Measurements from ENCODE around the gene KLF7. TPM values are rescaled to one million over a fixed set of nuclear protein-coding genes. Genes with fewer than 3 reads are reported as not detected.

The KLF7 gene
- total RNA-seq, 1 donor from 2014 or later: 323 TPM

GRCh38 chr2:207091176-207091575 lies 74.6 kb downstream of the KLF7 start:
- no peak for TF ChIP-seq CTCF (IDR thresholded peaks at IDR 0.05; ENCODE audit: partially characterized antibody, unreplicated experiment)
- H3K9me3 Mint-ChIP-seq (ENCODE audit: unreplicated experiment): peaks cover 25% of the 10 kb centered on the region
- no peak for DNase-seq
- peaks cover 69% of the 10 kb centered on the region for H3K4me1 Mint-ChIP-seq (ENCODE audit: low read depth, unreplicated experiment)
- H3K36me3 Mint-ChIP-seq (ENCODE audit: unreplicated experiment): no peaks in the 10 kb centered on the region
- peaks cover 19% of the 10 kb centered on the region for H3K27me3 Mint-ChIP-seq (ENCODE audit: unreplicated experiment)
- H3K4me3 Mint-ChIP-seq (ENCODE audit: unreplicated experiment): peak overlapping the region; percentile 60
- peak overlapping the region; percentile 65 for H3K27ac Mint-ChIP-seq (ENCODE audit: unreplicated experiment)

- Mint-ChIP-seq H3K36me3 (ENCODE audit: unreplicated experiment) (no peaks in the 10 kb centered on the region), H3K4me1 (ENCODE audit: low read depth, unreplicated experiment) (peaks cover 73% of the 10 kb centered on the region), H3K4me3 (ENCODE audit: unreplicated experiment) (peak overlapping the region; percentile 71), H3K27ac (ENCODE audit: unreplicated experiment) (no peak overlapping the region), H3K9me3 (ENCODE audit: unreplicated experiment) (peaks cover 24% of the 10 kb centered on the region), H3K27me3 (ENCODE audit: unreplicated experiment) (peaks cover 23% of the 10 kb centered on the region)
- TF ChIP-seq CTCF (IDR thresholded peaks at IDR 0.05; ENCODE audit: partially characterized antibody, unreplicated experiment): no peak
- DNase-seq: no peak
These were observed 75.4 kb downstream of the KLF7 start for GRCh38 chr2:207090389-207090788.

GRCh38 chr2:207088839-207089238 lies 76.9 kb downstream of the KLF7 start:
- Mint-ChIP-seq H3K4me1 (ENCODE audit: low read depth, unreplicated experiment) (peaks cover 70% of the 10 kb centered on the region), H3K4me3 (ENCODE audit: unreplicated experiment) (peak overlapping the region; percentile 66), H3K27me3 (ENCODE audit: unreplicated experiment) (peaks cover 24% of the 10 kb centered on the region), H3K9me3 (ENCODE audit: unreplicated experiment) (peaks cover 23% of the 10 kb centered on the region), H3K36me3 (ENCODE audit: unreplicated experiment) (no peaks in the 10 kb centered on the region), H3K27ac (ENCODE audit: unreplicated experiment) (peak overlapping the region; percentile 76)
- TF ChIP-seq CTCF (IDR thresholded peaks at IDR 0.05; ENCODE audit: partially characterized antibody, unreplicated experiment): no peak
- DNase-seq: no peak

GRCh38 chr2:207088276-207088675 lies 77.5 kb downstream of the KLF7 start:
- no peak for DNase-seq
- H3K27me3 Mint-ChIP-seq (ENCODE audit: unreplicated experiment): peaks cover 25% of the 10 kb centered on the region
- no peaks in the 10 kb centered on the region for H3K36me3 Mint-ChIP-seq (ENCODE audit: unreplicated experiment)
- peak overlapping the region; percentile 66 for H3K4me3 Mint-ChIP-seq (ENCODE audit: unreplicated experiment)
- peaks cover 71% of the 10 kb centered on the region for H3K4me1 Mint-ChIP-seq (ENCODE audit: low read depth, unreplicated experiment)
- H3K9me3 Mint-ChIP-seq (ENCODE audit: unreplicated experiment): peaks cover 24% of the 10 kb centered on the region
- H3K27ac Mint-ChIP-seq (ENCODE audit: unreplicated experiment): peak overlapping the region; percentile 71
- no peak for TF ChIP-seq CTCF (IDR thresholded peaks at IDR 0.05; ENCODE audit: partially characterized antibody, unreplicated experiment)

GRCh38 chr2:207087046-207087902 lies 78.5 kb downstream of the KLF7 start:
- peak overlapping the region; percentile 80 for H3K4me3 Mint-ChIP-seq (ENCODE audit: unreplicated experiment)
- TF ChIP-seq CTCF (IDR thresholded peaks at IDR 0.05; ENCODE audit: partially characterized antibody, unreplicated experiment): no peak
- no peaks in the 10 kb centered on the region for H3K36me3 Mint-ChIP-seq (ENCODE audit: unreplicated experiment)
- DNase-seq: no peak
- H3K4me1 Mint-ChIP-seq (ENCODE audit: low read depth, unreplicated experiment): peaks cover 76% of the 10 kb centered on the region
- H3K9me3 Mint-ChIP-seq (ENCODE audit: unreplicated experiment): peaks cover 25% of the 10 kb centered on the region
- H3K27ac Mint-ChIP-seq (ENCODE audit: unreplicated experiment): peak overlapping the region; percentile 87
- H3K27me3 Mint-ChIP-seq (ENCODE audit: unreplicated experiment): peaks cover 30% of the 10 kb centered on the region
